Measurements from ENCODE around the gene RAB34.

The RAB34 gene

GRCh38 chr17:28675490-28675889 lies 42.2 kb downstream of the RAB34 start:
- no peak for DNase-seq

DNA sequence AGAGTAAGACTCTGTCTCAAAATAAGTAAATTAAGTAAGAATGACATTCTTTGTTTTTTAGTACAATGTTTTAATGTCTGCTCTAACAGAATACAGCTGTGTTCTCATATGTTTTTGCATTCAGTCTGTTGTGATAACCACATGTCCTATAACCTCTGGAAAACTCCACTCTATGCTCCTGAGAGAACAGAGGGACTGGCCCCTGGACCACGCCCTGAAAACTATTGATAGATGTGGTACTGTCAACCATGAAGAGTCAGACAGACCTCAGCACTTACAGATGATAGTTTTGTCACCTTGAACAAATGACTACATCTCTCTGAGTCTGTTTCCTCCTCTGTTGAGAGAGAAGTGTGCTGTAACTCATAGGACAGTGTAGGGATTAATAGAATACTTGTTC lies 47.8 kb downstream of the RAB34 start:
- no peak for DNase-seq

- DNase-seq = no peak
Measured at GRCh38 chr17:28667870-28668269, 49.8 kb downstream of the RAB34 start.

GRCh38 chr17:28665994-28666393 lies 51.7 kb downstream of the RAB34 start:
- DNase-seq = no peak

Data from activated CD4-positive, alpha-beta T cell treated with anti-CD3 and anti-CD28 coated beads, Interleukin-2, amount 50 U/mL, for 4 hours (primary cell).